ENCODE results near the gene PCDHGA1. TPM values are rescaled to one million over a fixed set of nuclear protein-coding genes. Genes with fewer than 3 reads are reported as not detected.

The PCDHGA1 gene
- polyA plus RNA-seq, 2 of the 4 experiments (the other 2 are of a cell fraction): 0.32 to 0.71 TPM

- POLR2A ChIA-PET: no interaction called here
- 82% methylated on average over 9 of the region's 9 CpGs for WGBS (ENCODE audit: missing lambda C conversion rate)
- Histone ChIP-seq H3K4me1 (no peaks in the 10 kb centered on the region), H3K27ac (peak overlapping the region in 1 of 2 experiments; percentile 25; a peak in 1 of 6 replicates), H3K4me3 (no peak overlapping the region), H3K9me3 (no peaks in the 10 kb centered on the region), H3K4me2 (no peak overlapping the region)
- DNase-seq (ENCODE audit: low read depth in 1 of 2, low spot score in 1 of 2): no peak
- no peak for FAIRE-seq
- TF ChIP-seq ELK1 (IDR thresholded peaks at IDR 0.05; ENCODE audit: low read depth, low read length) (no peak), NFE2L2 (conservative IDR thresholded peaks at IDR 0.05; ENCODE audit: low read length) (no peak), CHD2 (IDR thresholded peaks at IDR 0.05; ENCODE audit: low read length, partially characterized antibody) (no peak), MAX (IDR thresholded peaks at IDR 0.05) (no peak), TFCP2L1 (CRISPR knock-in tag; IDR thresholded peaks at IDR 0.05) (no peak), RCOR1 (IDR thresholded peaks at IDR 0.05; ENCODE audit: low read depth, low read length) (no peak), JUN (IDR thresholded peaks at IDR 0.05) (no peak), ESRRA (IDR thresholded peaks at IDR 0.05; ENCODE audit: borderline replicate concordance, low read length) (no peak)
- CTCF ChIA-PET: interaction anchor here (0.9 to 15.1 kb wide), 5 partner anchors 9 to 414 kb away, joined by 4 to 163 read pairs (median 4); partner anchors contain the start of genes PCDHB2, PCDHGA2 and PCDHGC3
- ATAC-seq: no peak
Measured at GRCh38 chr5:141508440-141508797, 178.1 kb downstream of the PCDHGA1 start.

DNA sequence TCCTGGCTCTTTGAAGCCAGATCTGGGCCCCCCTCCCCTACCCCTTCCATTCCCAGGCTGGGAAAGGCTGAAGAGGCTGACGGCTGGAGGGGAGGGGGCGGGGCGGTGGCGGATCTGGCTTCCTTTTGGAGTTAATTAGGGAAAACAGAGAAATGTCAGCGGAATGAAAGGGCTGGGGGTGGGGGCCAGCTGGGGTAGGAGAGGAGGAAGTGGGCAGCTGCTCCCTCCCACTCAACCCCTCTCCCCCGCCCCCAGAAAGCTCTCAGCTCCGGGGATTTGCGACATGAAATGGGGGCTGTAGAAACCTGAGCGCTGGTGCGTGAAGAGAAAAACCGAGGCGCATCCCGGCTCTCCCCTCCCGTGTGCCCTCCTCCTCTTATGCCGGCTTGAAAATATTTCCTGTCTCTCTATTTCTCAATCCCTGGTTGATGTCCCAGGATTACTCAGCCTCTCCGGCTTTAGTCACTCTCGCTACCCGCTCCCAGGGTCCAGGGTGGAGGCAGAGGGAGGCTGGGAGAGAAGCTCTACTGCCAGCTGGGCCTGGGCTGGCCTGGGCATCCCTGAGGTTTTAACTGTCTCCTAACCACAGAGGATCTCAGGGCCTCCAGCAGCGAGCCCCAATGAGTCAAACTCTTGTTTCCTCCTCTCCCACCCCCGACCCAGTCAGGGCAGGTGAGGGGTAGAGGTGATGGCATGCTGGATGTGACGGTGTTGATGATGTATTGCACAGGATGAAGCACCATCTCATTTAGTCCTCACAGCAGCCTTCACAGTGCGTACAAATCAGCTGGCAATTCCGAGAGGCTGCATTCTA is 178.7 kb downstream of the PCDHGA1 start:
- no peaks in the 10 kb centered on the region for H3K4me1 ChIP-seq
- 68% methylated on average over 18 of the region's 23 CpGs for WGBS (ENCODE audit: missing lambda C conversion rate)
- no peaks in the 10 kb centered on the region for H3K9me3 ChIP-seq
- ATAC-seq (peak; percentile 52 to 62; a peak in 5 of 6 replicates), FAIRE-seq (no peak), DNase-seq (ENCODE audit: low read depth in 1 of 2, low spot score in 1 of 2) (no peak)
- TF ChIP-seq ZSCAN20 (CRISPR knock-in tag; IDR thresholded peaks at IDR 0.05) (no peak), HOXB13 (CRISPR knock-in tag; IDR thresholded peaks at IDR 0.05; ENCODE audit: low read depth) (no peak), GATA3 (IDR thresholded peaks at IDR 0.05; ENCODE audit: borderline replicate concordance) (no peak), CBX2 (IDR thresholded peaks at IDR 0.05; ENCODE audit: borderline replicate concordance, low read depth) (no peak), FOSL2 (IDR thresholded peaks at IDR 0.05) (no peak), FOSL2 (CRISPR knock-in tag; IDR thresholded peaks at IDR 0.05) (no peak), ZNF302 (CRISPR knock-in tag; IDR thresholded peaks at IDR 0.05) (no peak), HMGXB4 (CRISPR knock-in tag; IDR thresholded peaks at IDR 0.05; ENCODE audit: borderline replicate concordance) (no peak), POLR2A (IDR thresholded peaks at IDR 0.05; ENCODE audit: low read length) (no peak), CBX8 (IDR thresholded peaks at IDR 0.05) (no peak), JUNB (IDR thresholded peaks at IDR 0.05) (no peak), CHD2 (IDR thresholded peaks at IDR 0.05; ENCODE audit: low read length, partially characterized antibody) (no peak), RAD21 (conservative IDR thresholded peaks at IDR 0.05 in 1 of 2, IDR thresholded peaks at IDR 0.05 in 1 of 2) (no peak), MAFK (IDR thresholded peaks at IDR 0.05; ENCODE audit: partially characterized antibody) (no peak), NPAS2 (CRISPR knock-in tag; IDR thresholded peaks at IDR 0.05; ENCODE audit: borderline replicate concordance) (no peak), RARB (CRISPR knock-in tag; IDR thresholded peaks at IDR 0.05) (no peak), KDM5A (IDR thresholded peaks at IDR 0.05) (no peak), ATOH8 (CRISPR knock-in tag; IDR thresholded peaks at IDR 0.05; ENCODE audit: low read depth) (no peak), SREBF2 (IDR thresholded peaks at IDR 0.05) (no peak), HEYL (CRISPR knock-in tag; IDR thresholded peaks at IDR 0.05) (no peak)
- TF ChIP-seq, protein P1, sequence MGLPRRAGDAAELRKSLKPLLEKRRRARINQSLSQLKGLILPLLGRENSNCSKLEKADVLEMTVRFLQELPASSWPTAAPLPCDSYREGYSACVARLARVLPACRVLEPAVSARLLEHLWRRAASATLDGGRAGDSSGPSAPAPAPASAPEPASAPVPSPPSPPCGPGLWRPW (IDR thresholded peaks at IDR 0.05): no peak
- CTCF ChIA-PET: interaction anchor here (0.9 to 15.1 kb wide), 9 partner anchors 8 to 414 kb away, joined by 3 to 163 read pairs (median 4); partner anchors contain the start of genes PCDHB2, PCDHGB5 and PCDHGC3
- POLR2A ChIA-PET: no interaction called here
- H3K27ac ChIP-seq: peak overlapping the region in 1 of 2 experiments; percentile 25; a peak in 1 of 6 replicates
- no peak overlapping the region for H3K4me3 ChIP-seq
- 0 out of 3 replicates have a peak overlapping the region, but pooled peaks have one; percentile 21 for H3K4me2 ChIP-seq
